GM12878 (cell line): Measurements from ENCODE around the gene SLC2A9. TPM values are rescaled to one million over a fixed set of nuclear protein-coding genes. Genes with fewer than 3 reads are reported as not detected.

ENCODE experiments used
- ATAC-seq: fragments of 200-7000 bp; cut with Tn5 transposase; 3 replicates; pipeline ENCODE4 v1.9.1; 2020; ENCODE audit warnings: mild to moderate bottlenecking, moderate library complexity
- BruUV-seq: library from RNA; stranded (reverse); fragments of 400-500 nt; replicated peaks from 2 replicates; lab custom pipeline; 2021; lab: Mats Ljungman, UMichigan
- CTCF ChIA-PET: fragments of 300-600 bp; sonication (Branson Sonifier 250); formaldehyde crosslinking; extraction: SDS; loops from one replicate; lab custom pipeline; 2021; ENCODE audit warnings: inconsistent platforms; lab: Yijun Ruan, JAX
- POLR2A ChIA-PET: fragments of 350-600 bp; formaldehyde crosslinking; extraction: SDS; loops from one replicate; lab custom pipeline; 2021; ENCODE audit warnings: inconsistent platforms; lab: Charles Lee
- RAD21 ChIA-PET: fragments of 300-600 bp; sonication (Branson Sonifier 250); formaldehyde crosslinking; loops from one replicate; lab custom pipeline; 2023; ENCODE audit warnings: antibody characterized with exemption; ENCODE audit not compliant: unreplicated experiment; lab: Charles Lee
- SMC1A ChIA-PET: fragments of 300-600 bp; sonication (Branson Sonifier 250); formaldehyde crosslinking; loops from one replicate; lab custom pipeline; 2023; ENCODE audit not compliant: unreplicated experiment, uncharacterized antibody; lab: Charles Lee
- DNase-seq: peaks from one replicate; pipeline ENCODE4 v3.0.0-alpha.2; 2011; ENCODE audit warnings: low read depth, low spot score
- FAIRE-seq: peaks from 3 replicates; lab custom pipeline; 2011; peaks lifted over from hg19 to GRCh38; lab: Jason Lieb, UNC
- H2AFZ ChIP-seq: 2 replicates; pipeline ENCODE4 v1.6.0; 2011; ENCODE audit warnings: low read depth, low read length, control low read depth; ENCODE audit not compliant: control insufficient read depth
- H3K27ac ChIP-seq: 2 replicates; pipeline ENCODE4 v1.5.1; 2011; ENCODE audit warnings: control low read depth; ENCODE audit not compliant: control insufficient read depth, insufficient read depth
- H3K27me3 ChIP-seq, 2 experiments: replicated peaks in 1 of 2; 2 replicates each; pipeline versions ENCODE4 v1.6.0 to v1.6.1; 2011; ENCODE audit warnings: low read length in 1 of 2; ENCODE audit not compliant: control insufficient read depth in 2 of 2, insufficient read depth in 2 of 2
- H3K36me3 ChIP-seq, 2 experiments: 2 replicates each; pipeline ENCODE4 v1.5.1; 2011; ENCODE audit warnings: low read length in 1 of 2; ENCODE audit not compliant: control insufficient read depth in 2 of 2, insufficient read depth in 2 of 2
- H3K4me1 ChIP-seq: 2 replicates; pipeline ENCODE4 v1.6.1; 2011; ENCODE audit warnings: mild to moderate bottlenecking, low read length, moderate library complexity, mixed read lengths; ENCODE audit not compliant: control insufficient read depth, insufficient read depth
- H3K4me2 ChIP-seq: 2 replicates; pipeline ENCODE4 v1.6.0; 2011; ENCODE audit warnings: control low read depth; ENCODE audit not compliant: control insufficient read depth, insufficient read depth
- H3K4me3 ChIP-seq: fragments of 200-600 bp; sonication (generic); 2 replicates; pipeline ENCODE4 v1.5.1; 2016
- H3K79me2 ChIP-seq: 2 replicates; pipeline ENCODE4 v1.6.0; 2011; ENCODE audit warnings: low read length; ENCODE audit not compliant: control insufficient read depth, insufficient read depth
- H3K9ac ChIP-seq: 2 replicates; pipeline ENCODE4 v1.8.0; 2011; ENCODE audit warnings: low read length, control low read depth, mixed read lengths; ENCODE audit not compliant: control insufficient read depth, insufficient read depth
- H3K9me3 ChIP-seq: replicated peaks from 3 replicates; pipeline ENCODE4 v1.5.1; 2011; ENCODE audit warnings: mild to moderate bottlenecking, low read length; ENCODE audit not compliant: control insufficient read depth, insufficient read depth
- H4K20me1 ChIP-seq: 2 replicates; pipeline ENCODE4 v1.6.0; 2011; ENCODE audit not compliant: control insufficient read depth, insufficient read depth
- BCLAF1 ChIP-seq: fragments of 450-650 bp; IDR thresholded peaks from 2 replicates; pipeline ENCODE4 v1.6.1; 2017; ENCODE audit warnings: antibody characterized with exemption, mild to moderate bottlenecking, moderate library complexity
- CEBPB ChIP-seq, 2 experiments: fragments of 150-350 bp in 1 of 2; IDR thresholded peaks; 2 replicates each; pipeline ENCODE4 v1.6.1; 2012 to 2014; ENCODE audit warnings: low read depth in 2 of 2, low read length in 2 of 2, borderline replicate concordance in 1 of 2, inconsistent platforms in 1 of 2
- E4F1 ChIP-seq: fragments of 450-650 bp; IDR thresholded peaks from 2 replicates; pipeline ENCODE4 v1.6.1; 2018; ENCODE audit warnings: borderline replicate concordance, mild to moderate bottlenecking; ENCODE audit not compliant: partially characterized antibody
- EP300 ChIP-seq, 2 experiments: fragments of 150-350 bp in 1 of 2; IDR thresholded peaks; 2 replicates each; pipeline ENCODE4 v1.6.1; 2011 to 2012; ENCODE audit warnings: low read depth in 2 of 2, low read length in 2 of 2, borderline replicate concordance in 1 of 2, improper control_type of control experiment in 1 of 2, inconsistent platforms in 1 of 2; ENCODE audit not compliant: control insufficient read depth in 1 of 2
- KDM1A ChIP-seq: fragments of 200-600 bp; sonication (generic); IDR thresholded peaks from 2 replicates; pipeline ENCODE4 v1.6.1; 2016; ENCODE audit warnings: borderline replicate concordance
- POLR2AphosphoS2 ChIP-seq: IDR thresholded peaks from 2 replicates; pipeline ENCODE4 v1.6.1; 2011; ENCODE audit warnings: low read depth, mild to moderate bottlenecking, low read length, improper control_type of control experiment, moderate library complexity
- POU2F2 ChIP-seq: IDR thresholded peaks from 3 replicates; pipeline ENCODE4 v1.6.1; 2011; ENCODE audit warnings: low read depth, mild to moderate bottlenecking, low read length, borderline replicate concordance
- SMAD1 ChIP-seq: fragments of 450-650 bp; IDR thresholded peaks from 2 replicates; pipeline ENCODE4 v1.6.1; 2018; ENCODE audit warnings: mild to moderate bottlenecking, low read depth; ENCODE audit not compliant: partially characterized antibody
- ZNF384 ChIP-seq: IDR thresholded peaks from 2 replicates; pipeline ENCODE4 v1.6.1; 2012; ENCODE audit warnings: low read depth, mild to moderate bottlenecking, low read length, improper control_type of control experiment, borderline replicate concordance
- WGBS: methylation state at CpG from one replicate; pipeline ENCODE4 v1.1.6; 2016; ENCODE audit warnings: low lambda C conversion rate; ENCODE audit not compliant: insufficient replicate concordance, insufficient coverage; ENCODE audit errors: missing lambda C conversion rate; 5-methylcytosine and 5-hydroxymethylcytosine counted together
- in situ Hi-C: fragments of 300-500 bp; cut with MboI; formaldehyde crosslinking; loops from 9 replicates; pipeline ENCODE4 v1.14.3; 2018; ENCODE audit warnings: mixed read lengths
- intact Hi-C: fragments of 100-400 bp; cut with micrococcal nuclease; formaldehyde crosslinking; loops from one replicate; pipeline ENCODE4 v1.14.2; 2022; ENCODE audit not compliant: unreplicated experiment
- polyA plus RNA-seq, 11 experiments: library from polyadenylated mRNA; depleted of rRNA in 4 of 11; unstranded in 6 of 11; stranded (reverse) in 5 of 11; fragments of >200 nt; fragmentation: Nextera tagmentation in 4 of 11; fragmentation: Illumina TruSeq in 1 of 11; extraction: Ambion mirVana in 4 of 11; extraction: Trizol in 1 of 11; gene quantifications; 1 replicate in 1 of 11; 2 replicates in 10 of 11; pipeline versions ENCODE4 v1.2.1 to v1.2.3, GENCODE V29; 2011 to 2016; ENCODE audit warnings: inconsistent platforms in 2 of 11, missing spikeins in 2 of 11, low read depth in 1 of 11
- total RNA-seq, 4 experiments: library from RNA; depleted of rRNA in 3 of 4; stranded (reverse); fragments of >200 nt in 3 of 4; fragmentation: Illumina TruSeq in 1 of 4; extraction: Trizol in 1 of 4; gene quantifications; 2 replicates each; pipeline versions ENCODE4 v1.2.1 to v1.2.3, GENCODE V29; 2013 to 2021
- TF ChIP-seq, protein P1 (sequence below): fragments of 150-350 bp; IDR thresholded peaks from 2 replicates; pipeline ENCODE4 v1.6.1; 2016; ENCODE audit warnings: low read depth, low read length
- TF ChIP-seq, protein P2 (sequence below): fragments of 450-650 bp; IDR thresholded peaks from 2 replicates; pipeline ENCODE4 v1.6.1; 2014; ENCODE audit warnings: mild to moderate bottlenecking

SLC2A9 gene
- total and polyA plus RNA-seq, 10 of the 15 experiments (the other 5 are each of a cell fraction or from before 2014, with no cell fraction given): 0.28 to 2.8 (median 1.2) TPM

DNA sequence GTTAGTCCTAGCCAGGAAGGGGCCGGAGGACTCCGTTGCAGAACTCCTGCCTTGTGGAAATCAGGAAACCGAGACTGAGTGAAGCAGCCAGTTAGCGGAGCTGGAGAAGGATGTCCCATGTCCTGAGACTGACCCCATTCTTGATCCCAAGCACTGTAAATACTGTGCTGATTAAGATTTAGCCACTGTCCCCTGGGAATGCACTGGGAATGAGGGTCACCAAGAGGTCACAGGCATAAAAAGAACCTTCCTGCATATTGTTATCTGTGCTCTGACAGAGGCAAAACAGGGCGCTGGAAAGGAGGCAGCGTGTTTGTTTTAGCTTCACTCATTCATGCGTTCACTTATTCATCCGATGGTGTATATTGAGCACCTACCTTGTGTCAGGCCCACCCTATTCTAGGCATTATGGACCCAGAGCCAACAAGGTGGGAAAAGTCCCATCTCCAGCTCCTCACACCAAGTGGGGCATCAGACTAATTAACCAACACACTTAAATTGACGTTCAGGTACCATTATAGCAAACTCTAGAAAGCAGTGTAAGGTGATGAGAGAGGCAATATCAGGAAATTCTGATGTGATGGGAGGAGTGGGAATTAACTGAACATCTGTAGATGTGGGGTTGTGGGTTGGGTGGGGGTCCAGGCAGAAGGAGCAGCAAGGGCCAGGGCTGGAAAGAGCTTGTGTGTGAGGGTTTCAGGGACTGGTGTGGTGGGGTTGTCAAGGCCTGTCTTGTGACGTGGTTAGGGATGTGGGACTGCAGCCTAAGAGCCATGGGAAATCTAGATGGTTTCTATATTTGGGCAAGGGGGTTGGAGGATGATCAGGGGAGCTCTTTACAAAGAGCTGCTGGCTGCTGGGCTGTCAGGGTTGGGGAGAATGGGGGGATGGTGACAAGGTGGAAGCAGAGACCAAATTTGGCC lies 10.6 kb upstream of the SLC2A9 start:
- Histone ChIP-seq H3K79me2 (no peaks in the 10 kb centered on the region), H3K9me3 (no peaks in the 10 kb centered on the region), H3K4me2 (no peak overlapping the region), H3K36me3 (no peaks in the 10 kb centered on the region), H3K4me1 (no peaks in the 10 kb centered on the region), H3K27me3 (no peaks in the 10 kb centered on the region; a peak in 1 of 4 replicates), H3K27ac (no peak overlapping the region), H4K20me1 (no peaks in the 10 kb centered on the region), H3K4me3 (no peak overlapping the region), H2AFZ (no peak overlapping the region), H3K9ac (no peak overlapping the region)
- no peak for FAIRE-seq
- SMC1A ChIA-PET: interaction anchor here (2.0 kb wide), 1 partner anchor 17 kb away, joined by 8 read pairs; no protein-coding TSS in a partner anchor
- RAD21 ChIA-PET: interaction anchor here (1.9 kb wide), 1 partner anchor 16 kb away, joined by 4 read pairs; no protein-coding TSS in a partner anchor
- CTCF ChIA-PET: interaction anchor here (10.0 kb wide), 1 partner anchor 16 kb away, joined by 47 read pairs; no protein-coding TSS in a partner anchor
- ATAC-seq: no peak
- TF ChIP-seq, protein P1, sequence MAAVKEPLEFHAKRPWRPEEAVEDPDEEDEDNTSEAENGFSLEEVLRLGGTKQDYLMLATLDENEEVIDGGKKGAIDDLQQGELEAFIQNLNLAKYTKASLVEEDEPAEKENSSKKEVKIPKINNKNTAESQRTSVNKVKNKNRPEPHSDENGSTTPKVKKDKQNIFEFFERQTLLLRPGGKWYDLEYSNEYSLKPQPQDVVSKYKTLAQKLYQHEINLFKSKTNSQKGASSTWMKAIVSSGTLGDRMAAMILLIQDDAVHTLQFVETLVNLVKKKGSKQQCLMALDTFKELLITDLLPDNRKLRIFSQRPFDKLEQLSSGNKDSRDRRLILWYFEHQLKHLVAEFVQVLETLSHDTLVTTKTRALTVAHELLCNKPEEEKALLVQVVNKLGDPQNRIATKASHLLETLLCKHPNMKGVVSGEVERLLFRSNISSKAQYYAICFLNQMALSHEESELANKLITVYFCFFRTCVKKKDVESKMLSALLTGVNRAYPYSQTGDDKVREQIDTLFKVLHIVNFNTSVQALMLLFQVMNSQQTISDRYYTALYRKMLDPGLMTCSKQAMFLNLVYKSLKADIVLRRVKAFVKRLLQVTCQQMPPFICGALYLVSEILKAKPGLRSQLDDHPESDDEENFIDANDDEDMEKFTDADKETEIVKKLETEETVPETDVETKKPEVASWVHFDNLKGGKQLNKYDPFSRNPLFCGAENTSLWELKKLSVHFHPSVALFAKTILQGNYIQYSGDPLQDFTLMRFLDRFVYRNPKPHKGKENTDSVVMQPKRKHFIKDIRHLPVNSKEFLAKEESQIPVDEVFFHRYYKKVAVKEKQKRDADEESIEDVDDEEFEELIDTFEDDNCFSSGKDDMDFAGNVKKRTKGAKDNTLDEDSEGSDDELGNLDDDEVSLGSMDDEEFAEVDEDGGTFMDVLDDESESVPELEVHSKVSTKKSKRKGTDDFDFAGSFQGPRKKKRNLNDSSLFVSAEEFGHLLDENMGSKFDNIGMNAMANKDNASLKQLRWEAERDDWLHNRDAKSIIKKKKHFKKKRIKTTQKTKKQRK: no peak
- no peak for TF ChIP-seq CEBPB (IDR thresholded peaks at IDR 0.05; ENCODE audit: borderline replicate concordance in 1 of 2, low read depth in 2 of 2, low read length in 2 of 2)
- no peak for TF ChIP-seq E4F1
- TF ChIP-seq POU2F2: no peak
- TF ChIP-seq, protein P2, sequence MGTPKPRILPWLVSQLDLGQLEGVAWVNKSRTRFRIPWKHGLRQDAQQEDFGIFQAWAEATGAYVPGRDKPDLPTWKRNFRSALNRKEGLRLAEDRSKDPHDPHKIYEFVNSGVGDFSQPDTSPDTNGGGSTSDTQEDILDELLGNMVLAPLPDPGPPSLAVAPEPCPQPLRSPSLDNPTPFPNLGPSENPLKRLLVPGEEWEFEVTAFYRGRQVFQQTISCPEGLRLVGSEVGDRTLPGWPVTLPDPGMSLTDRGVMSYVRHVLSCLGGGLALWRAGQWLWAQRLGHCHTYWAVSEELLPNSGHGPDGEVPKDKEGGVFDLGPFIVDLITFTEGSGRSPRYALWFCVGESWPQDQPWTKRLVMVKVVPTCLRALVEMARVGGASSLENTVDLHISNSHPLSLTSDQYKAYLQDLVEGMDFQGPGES: no peak
- no peak for TF ChIP-seq ZNF384
- TF ChIP-seq KDM1A: no peak
- TF ChIP-seq EP300 (IDR thresholded peaks at IDR 0.05; ENCODE audit: borderline replicate concordance in 1 of 2, control insufficient read depth in 1 of 2, low read depth in 2 of 2, low read length in 2 of 2): no peak
- no peak for TF ChIP-seq BCLAF1
- no peak for TF ChIP-seq SMAD1
- no peak for TF ChIP-seq POLR2AphosphoS2
- BruUV-seq: no TSS peak
- POLR2A ChIA-PET: no interaction called here
- DNase-seq: no peak
- intact Hi-C loops: no loop called here
- WGBS: 77% methylated on average over 10 of the region's 10 CpGs
- in situ Hi-C loops: no loop called here
